ENCODE data around the gene ZNF117.

ZNF117 gene

DNA sequence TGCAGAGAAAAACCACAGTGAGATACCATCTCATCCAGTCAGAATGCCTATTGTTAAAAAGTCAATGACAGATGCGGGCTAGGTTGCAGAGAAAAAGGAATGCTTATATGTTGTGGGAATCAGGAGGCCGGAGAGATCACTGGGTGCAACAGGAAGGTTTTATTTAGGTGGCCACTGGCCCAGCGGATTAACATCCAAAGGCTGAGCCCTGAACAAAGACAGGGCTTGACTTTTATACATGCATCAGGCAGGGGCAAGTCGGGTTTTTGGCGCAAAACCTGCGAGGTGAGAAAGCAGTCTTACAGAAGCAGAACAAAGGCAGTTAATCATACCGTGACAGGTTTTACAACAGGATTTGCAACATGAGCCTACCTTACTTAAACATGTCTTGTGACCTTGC, 620 bp downstream of the ZNF117 start:
- TF ChIP-seq BACH2 (CRISPR knock-in tag; IDR thresholded peaks at IDR 0.05; ENCODE audit: borderline replicate concordance): no peak
- ATAC-seq: no peak

DNA sequence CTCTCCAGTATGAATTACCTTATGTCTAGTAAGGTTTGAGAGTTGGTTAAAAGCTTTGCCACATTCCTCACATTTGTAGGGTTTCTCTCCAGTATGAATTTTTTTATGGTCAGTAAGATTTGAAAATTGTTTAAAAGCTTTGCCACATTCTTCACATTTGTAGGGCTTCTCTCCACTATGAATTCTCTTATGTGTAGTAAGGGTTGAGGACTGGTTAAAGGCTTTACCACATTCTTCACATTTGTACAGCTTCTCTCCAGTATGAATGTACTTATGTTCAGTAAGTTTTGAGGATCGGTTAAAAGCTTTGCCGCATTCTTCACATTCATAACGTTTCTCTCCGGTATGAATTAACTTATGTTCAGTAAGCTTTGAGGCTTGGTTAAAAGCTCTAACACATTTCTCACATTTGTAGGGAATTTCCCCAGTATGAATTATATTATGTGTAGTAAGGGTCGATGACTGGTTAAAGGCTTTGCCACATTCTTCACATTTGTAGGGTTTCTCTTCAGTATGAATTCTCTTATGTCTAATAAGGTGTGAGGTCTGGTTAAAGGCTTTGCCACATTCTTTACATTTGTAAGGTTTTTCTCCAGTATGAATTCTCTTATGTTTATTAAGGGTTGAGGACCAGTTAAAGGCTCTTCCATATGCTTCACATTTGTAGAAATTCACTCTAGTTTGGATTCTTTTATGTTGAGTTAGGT, 12.2 kb downstream of the ZNF117 start:
- TF ChIP-seq, protein P1, sequence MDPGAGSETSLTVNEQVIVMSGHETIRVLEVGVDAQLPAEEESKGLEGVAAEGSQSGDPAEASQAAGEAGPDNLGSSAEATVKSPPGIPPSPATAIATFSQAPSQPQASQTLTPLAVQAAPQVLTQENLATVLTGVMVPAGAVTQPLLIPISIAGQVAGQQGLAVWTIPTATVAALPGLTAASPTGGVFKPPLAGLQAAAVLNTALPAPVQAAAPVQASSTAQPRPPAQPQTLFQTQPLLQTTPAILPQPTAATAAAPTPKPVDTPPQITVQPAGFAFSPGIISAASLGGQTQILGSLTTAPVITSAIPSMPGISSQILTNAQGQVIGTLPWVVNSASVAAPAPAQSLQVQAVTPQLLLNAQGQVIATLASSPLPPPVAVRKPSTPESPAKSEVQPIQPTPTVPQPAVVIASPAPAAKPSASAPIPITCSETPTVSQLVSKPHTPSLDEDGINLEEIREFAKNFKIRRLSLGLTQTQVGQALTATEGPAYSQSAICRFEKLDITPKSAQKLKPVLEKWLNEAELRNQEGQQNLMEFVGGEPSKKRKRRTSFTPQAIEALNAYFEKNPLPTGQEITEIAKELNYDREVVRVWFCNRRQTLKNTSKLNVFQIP (CRISPR knock-in tag; IDR thresholded peaks at IDR 0.05; ENCODE audit: borderline replicate concordance, low read depth): no peak
- no peak for TF ChIP-seq OSR1 (CRISPR knock-in tag; IDR thresholded peaks at IDR 0.05)
- TF ChIP-seq, protein P2, sequence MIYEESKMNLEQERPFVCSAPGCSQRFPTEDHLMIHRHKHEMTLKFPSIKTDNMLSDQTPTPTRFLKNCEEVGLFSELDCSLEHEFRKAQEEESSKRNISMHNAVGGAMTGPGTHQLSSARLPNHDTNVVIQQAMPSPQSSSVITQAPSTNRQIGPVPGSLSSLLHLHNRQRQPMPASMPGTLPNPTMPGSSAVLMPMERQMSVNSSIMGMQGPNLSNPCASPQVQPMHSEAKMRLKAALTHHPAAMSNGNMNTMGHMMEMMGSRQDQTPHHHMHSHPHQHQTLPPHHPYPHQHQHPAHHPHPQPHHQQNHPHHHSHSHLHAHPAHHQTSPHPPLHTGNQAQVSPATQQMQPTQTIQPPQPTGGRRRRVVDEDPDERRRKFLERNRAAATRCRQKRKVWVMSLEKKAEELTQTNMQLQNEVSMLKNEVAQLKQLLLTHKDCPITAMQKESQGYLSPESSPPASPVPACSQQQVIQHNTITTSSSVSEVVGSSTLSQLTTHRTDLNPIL (CRISPR knock-in tag; IDR thresholded peaks at IDR 0.05; ENCODE audit: low read depth): no peak
- no peak for TF ChIP-seq CSDC2 (CRISPR knock-in tag; IDR thresholded peaks at IDR 0.05)
- TF ChIP-seq ZFP30 (CRISPR knock-in tag; IDR thresholded peaks at IDR 0.05): no peak
- no peak for TF ChIP-seq ZC3H10 (CRISPR knock-in tag; IDR thresholded peaks at IDR 0.05)
- TF ChIP-seq SNAI2 (CRISPR knock-in tag; IDR thresholded peaks at IDR 0.05): no peak
- no peak for TF ChIP-seq ISL1 (CRISPR knock-in tag; IDR thresholded peaks at IDR 0.05)
- no peak for TF ChIP-seq ZNF70 (CRISPR knock-in tag; IDR thresholded peaks at IDR 0.05)

DNA sequence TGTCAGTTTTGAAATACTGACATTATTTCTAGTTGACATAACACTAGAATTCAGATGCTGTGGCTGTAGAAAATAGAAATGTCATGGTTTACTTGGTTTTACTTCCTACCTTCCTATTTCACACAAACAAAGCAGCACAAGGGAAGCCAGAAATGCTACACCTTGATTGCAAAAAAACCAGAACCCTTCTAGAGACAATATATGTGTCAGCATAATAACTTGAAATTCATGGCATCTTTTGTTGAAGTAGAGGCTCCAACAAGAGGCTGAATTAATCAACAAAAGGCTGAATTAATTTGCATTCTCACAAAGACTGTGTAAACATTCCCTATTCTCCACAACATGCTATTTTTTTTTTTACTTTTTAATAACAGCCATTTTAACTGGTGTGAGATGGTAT, 25.2 kb downstream of the ZNF117 start:
- no peak for TF ChIP-seq OSR1 (CRISPR knock-in tag; IDR thresholded peaks at IDR 0.05)
- TF ChIP-seq, protein P3, sequence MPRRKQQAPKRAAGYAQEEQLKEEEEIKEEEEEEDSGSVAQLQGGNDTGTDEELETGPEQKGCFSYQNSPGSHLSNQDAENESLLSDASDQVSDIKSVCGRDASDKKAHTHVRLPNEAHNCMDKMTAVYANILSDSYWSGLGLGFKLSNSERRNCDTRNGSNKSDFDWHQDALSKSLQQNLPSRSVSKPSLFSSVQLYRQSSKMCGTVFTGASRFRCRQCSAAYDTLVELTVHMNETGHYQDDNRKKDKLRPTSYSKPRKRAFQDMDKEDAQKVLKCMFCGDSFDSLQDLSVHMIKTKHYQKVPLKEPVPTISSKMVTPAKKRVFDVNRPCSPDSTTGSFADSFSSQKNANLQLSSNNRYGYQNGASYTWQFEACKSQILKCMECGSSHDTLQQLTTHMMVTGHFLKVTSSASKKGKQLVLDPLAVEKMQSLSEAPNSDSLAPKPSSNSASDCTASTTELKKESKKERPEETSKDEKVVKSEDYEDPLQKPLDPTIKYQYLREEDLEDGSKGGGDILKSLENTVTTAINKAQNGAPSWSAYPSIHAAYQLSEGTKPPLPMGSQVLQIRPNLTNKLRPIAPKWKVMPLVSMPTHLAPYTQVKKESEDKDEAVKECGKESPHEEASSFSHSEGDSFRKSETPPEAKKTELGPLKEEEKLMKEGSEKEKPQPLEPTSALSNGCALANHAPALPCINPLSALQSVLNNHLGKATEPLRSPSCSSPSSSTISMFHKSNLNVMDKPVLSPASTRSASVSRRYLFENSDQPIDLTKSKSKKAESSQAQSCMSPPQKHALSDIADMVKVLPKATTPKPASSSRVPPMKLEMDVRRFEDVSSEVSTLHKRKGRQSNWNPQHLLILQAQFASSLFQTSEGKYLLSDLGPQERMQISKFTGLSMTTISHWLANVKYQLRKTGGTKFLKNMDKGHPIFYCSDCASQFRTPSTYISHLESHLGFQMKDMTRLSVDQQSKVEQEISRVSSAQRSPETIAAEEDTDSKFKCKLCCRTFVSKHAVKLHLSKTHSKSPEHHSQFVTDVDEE (CRISPR knock-in tag; IDR thresholded peaks at IDR 0.05): no peak
- TF ChIP-seq, protein P4, sequence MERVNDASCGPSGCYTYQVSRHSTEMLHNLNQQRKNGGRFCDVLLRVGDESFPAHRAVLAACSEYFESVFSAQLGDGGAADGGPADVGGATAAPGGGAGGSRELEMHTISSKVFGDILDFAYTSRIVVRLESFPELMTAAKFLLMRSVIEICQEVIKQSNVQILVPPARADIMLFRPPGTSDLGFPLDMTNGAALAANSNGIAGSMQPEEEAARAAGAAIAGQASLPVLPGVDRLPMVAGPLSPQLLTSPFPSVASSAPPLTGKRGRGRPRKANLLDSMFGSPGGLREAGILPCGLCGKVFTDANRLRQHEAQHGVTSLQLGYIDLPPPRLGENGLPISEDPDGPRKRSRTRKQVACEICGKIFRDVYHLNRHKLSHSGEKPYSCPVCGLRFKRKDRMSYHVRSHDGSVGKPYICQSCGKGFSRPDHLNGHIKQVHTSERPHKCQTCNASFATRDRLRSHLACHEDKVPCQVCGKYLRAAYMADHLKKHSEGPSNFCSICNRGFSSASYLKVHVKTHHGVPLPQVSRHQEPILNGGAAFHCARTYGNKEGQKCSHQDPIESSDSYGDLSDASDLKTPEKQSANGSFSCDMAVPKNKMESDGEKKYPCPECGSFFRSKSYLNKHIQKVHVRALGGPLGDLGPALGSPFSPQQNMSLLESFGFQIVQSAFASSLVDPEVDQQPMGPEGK (CRISPR knock-in tag; IDR thresholded peaks at IDR 0.05; ENCODE audit: borderline replicate concordance): no peak
- no peak for TF ChIP-seq ZNF565 (CRISPR knock-in tag; conservative IDR thresholded peaks at IDR 0.05; ENCODE audit: low read depth)
- ATAC-seq: no peak

More for the DNA sequence above, 12.2 kb downstream of the ZNF117 start:
- ATAC-seq: no peak

DNA sequence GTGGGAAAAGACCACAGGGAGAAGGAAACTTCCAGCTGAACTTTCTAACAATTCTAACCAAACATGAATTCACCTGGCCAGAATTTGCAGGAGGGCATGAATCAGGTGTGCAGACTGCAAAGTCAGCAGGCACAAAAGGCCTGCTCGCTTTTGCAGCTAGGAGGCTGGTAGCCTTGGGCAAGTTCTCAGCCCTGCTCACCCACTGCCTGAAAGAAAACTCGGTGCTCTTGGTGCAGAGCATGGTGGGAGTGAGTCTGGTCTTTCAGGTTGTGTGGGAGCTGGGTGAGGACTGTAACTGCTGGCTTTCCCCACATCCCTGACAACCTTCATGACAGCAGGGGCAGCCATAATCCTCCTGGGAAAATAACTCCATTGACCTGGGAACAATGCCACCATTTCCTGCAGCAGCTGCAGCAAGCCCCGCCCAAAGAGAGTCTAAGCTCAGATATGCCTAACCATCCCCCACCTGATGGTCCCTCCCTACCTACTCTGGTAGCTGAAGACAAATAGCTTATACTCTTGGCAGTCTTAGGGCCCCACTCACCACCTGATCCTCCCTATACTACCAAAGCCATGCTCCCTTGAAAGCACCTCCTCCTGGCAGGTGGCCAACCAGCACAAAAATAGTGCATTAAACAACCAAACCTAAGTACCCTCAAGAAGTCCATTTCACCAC, 31.6 kb downstream of the ZNF117 start:
- ATAC-seq: no peak
- no peak for TF ChIP-seq ZNF565 (CRISPR knock-in tag; conservative IDR thresholded peaks at IDR 0.05; ENCODE audit: low read depth)
- TF ChIP-seq, protein P5, sequence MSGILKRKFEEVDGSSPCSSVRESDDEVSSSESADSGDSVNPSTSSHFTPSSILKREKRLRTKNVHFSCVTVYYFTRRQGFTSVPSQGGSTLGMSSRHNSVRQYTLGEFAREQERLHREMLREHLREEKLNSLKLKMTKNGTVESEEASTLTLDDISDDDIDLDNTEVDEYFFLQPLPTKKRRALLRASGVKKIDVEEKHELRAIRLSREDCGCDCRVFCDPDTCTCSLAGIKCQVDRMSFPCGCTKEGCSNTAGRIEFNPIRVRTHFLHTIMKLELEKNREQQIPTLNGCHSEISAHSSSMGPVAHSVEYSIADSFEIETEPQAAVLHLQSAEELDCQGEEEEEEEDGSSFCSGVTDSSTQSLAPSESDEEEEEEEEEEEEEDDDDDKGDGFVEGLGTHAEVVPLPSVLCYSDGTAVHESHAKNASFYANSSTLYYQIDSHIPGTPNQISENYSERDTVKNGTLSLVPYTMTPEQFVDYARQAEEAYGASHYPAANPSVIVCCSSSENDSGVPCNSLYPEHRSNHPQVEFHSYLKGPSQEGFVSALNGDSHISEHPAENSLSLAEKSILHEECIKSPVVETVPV (CRISPR knock-in tag; IDR thresholded peaks at IDR 0.05): no peak
- no peak for TF ChIP-seq SNAI2 (CRISPR knock-in tag; IDR thresholded peaks at IDR 0.05)
- TF ChIP-seq ZFP3 (CRISPR knock-in tag; IDR thresholded peaks at IDR 0.05): no peak
- TF ChIP-seq ZNF70 (CRISPR knock-in tag; IDR thresholded peaks at IDR 0.05): no peak
- TF ChIP-seq OSR1 (CRISPR knock-in tag; IDR thresholded peaks at IDR 0.05): no peak
- TF ChIP-seq, protein P3 (CRISPR knock-in tag; IDR thresholded peaks at IDR 0.05): no peak
- no peak for TF ChIP-seq ZC3H10 (CRISPR knock-in tag; IDR thresholded peaks at IDR 0.05)
- TF ChIP-seq TCF4 (CRISPR knock-in tag; IDR thresholded peaks at IDR 0.05; ENCODE audit: borderline replicate concordance): no peak
- no peak for TF ChIP-seq PPARA (CRISPR knock-in tag; IDR thresholded peaks at IDR 0.05; ENCODE audit: borderline replicate concordance)
- no peak for TF ChIP-seq ESRRG (CRISPR knock-in tag; IDR thresholded peaks at IDR 0.05)
- no peak for TF ChIP-seq ISL1 (CRISPR knock-in tag; IDR thresholded peaks at IDR 0.05)

Measured in SK-N-SH treated with all-trans-retinoic acid at 6 μM for 48 hours (cell line).